HG03175 (cell line): Measurements from ENCODE around the gene TCP11L1.
A peak's percentile ranks its signal among the peaks of the same experiment; 100 is the strongest.
"Not testable (repeated sequence)": the region's sequence is repeated elsewhere in the genome, so short reads cannot be mapped to it uniquely, and the experiment has no call there.

Experiments used
- ATAC-seq: cut with Tn5 transposase; IDR thresholded peaks from one replicate; pipeline ENCODE4 v1.9.1; 2021; ENCODE audit warnings: mild to moderate bottlenecking, moderate library complexity; ENCODE audit not compliant: unreplicated experiment

The TCP11L1 gene

DNA sequence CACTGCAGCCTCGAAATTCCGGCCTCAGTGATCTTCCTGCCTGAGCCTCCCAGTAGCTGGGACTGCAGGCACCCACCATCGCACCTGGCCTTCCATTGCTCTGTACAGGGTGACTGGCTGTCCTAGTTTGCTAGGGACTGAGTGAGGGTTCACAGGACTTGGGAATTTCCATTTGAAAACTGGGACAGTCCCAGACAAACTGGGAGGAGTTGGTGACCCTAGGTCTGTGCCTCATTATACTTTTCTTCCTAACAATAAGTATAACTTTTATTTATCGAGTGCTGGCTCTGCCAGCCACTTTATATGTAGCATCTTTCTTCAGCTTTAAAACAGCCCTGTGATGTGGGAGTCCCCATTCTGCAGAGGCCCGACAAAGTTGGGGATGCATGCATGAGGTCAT, 25.5 kb downstream of the TCP11L1 start:
- no peak for ATAC-seq

DNA sequence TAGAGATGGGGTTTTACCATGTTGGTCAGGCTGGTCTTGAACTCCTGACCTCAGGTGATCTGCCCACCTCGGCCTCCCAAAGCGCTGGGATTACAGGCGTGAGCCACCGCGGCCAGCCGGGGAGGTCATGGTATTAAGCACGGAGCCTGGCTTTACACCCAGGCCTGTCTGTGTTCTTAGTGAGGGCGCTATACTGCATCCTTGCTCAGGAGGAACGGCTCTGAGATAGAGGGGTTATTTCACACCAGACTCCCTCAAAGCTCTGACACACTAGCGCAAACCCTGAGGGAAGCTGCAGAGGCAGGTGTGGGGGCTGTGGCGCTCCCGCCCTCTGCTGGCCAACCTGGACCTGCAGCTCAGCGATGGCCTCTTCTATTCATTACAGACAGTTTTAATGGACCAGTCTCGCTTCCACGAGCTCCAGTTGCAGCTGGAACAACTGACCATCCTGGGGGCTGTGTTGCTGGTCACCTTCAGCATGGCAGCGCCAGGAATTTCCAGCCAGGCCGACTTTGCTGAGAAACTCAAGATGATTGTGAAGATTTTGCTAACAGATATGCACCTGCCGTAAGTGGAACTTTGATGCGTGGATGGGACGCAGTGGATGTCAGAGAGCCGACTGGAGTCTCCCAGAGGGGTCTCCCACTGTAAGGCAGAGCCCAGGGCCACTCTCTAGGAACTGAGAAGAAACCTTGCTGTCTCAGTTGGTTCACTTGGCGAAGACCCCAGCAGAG, 26.2 kb downstream of the TCP11L1 start:
- peak; percentile 57 for ATAC-seq

DNA sequence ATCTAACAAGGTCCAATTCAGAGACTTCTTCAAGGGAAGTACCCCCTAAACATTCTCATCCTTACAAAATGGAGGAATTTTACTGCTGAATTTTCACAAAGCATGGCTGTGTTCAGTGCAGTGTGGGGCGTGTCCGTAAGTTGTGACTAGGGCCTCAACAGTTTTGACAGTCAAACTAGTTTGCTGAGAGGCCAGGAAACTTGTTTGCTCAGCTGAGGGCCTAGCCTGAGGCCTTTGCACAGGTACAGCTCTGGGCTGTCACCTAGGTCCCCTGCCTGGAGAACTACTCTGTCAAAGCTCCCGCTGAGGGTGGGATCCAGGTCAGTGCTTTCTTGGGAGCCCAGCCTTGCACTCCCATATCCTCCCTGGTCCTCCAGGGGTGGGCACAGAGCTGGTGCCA, 27.9 kb downstream of the TCP11L1 start:
- no peak for ATAC-seq

DNA sequence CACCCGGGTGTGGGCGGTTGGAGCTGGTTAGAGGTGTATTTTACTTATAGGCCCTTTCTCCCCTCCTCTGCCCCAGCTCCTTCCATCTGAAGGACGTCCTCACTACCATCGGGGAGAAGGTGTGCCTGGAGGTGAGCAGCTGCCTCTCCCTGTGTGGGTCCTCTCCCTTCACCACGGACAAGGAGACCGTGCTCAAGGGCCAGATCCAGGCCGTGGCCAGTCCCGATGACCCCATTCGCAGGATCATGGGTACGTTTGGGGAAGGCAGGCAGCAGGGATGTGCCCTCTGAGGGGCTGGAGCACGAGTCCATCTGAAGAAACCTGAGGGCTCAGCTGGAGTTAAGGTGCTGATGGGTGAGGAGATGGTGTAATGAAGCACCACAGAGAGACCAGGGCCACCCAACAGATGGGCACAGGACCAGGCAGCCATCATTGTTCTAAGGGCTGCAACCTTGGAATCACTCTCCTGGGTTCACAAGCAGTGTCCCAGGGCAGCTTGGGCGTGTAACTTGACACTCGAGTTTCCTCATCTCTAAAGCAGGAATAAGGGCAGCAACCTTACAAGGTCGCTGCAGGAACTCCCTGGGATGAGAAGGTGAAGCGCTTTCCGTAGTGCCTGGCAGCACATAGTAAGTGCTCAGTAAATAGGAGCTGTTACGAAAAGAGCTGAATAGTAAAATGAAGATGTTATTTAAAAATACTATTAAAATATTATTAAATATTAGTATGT, 29.4 kb downstream of the TCP11L1 start:
- ATAC-seq = no peak

DNA sequence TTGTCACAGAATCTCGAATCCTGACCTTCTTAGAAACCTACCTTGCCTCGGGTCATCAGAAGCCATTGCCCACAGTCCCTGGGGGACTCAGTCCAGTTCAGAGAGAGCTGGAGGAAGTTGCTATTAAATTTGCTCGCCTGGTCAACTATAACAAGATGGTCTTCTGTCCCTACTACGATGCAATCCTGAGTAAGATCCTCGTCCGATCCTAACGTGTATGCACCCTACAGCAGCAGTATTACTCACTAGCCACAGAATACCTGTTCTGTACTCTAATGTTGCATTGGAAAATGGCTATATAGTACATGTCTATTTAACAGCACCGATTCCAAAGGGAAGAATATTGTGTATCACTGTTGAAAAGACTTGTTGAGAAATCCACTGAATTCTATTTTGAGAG, 33.1 kb downstream of the TCP11L1 start:
- no peak for ATAC-seq

DNA sequence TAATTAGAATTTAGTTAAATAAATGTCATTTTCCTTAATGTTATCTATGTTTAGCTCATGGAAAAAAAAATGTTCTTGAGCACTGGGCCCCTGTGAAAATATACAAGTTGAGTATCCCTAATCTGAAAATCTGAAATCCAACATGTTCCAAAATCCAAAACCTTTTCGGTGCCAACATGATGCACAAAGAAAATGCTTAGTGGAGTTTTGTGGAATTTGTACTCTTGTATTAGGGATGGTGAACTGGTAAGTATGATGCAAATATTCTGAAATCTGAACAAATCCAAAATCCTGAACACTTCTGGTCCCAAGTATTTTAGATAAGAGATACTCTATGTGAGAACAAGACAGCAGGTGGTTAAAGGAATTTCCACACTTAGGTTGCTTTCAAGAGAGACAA, 44.5 kb downstream of the TCP11L1 start:
- no peak for ATAC-seq

DNA sequence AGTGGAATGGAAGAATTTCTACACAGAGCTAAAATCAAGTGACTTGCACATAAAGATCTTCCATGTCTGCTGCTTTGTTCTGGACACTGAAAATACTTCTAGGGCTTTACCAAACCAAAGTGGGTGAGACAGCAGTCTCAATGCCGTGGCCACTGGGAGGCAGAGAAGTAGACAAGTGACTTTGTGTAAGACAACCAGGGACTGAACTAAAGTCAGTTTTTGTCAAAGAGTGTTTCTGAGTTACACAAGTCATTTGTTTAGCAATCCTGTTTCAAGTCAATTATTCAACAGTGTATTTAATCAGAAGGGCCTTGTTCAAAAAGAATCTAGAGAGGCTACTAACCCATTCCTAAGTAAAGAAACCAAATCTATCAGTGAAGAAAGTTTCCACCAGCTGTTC, 46.6 kb downstream of the TCP11L1 start:
- ATAC-seq = no peak

DNA sequence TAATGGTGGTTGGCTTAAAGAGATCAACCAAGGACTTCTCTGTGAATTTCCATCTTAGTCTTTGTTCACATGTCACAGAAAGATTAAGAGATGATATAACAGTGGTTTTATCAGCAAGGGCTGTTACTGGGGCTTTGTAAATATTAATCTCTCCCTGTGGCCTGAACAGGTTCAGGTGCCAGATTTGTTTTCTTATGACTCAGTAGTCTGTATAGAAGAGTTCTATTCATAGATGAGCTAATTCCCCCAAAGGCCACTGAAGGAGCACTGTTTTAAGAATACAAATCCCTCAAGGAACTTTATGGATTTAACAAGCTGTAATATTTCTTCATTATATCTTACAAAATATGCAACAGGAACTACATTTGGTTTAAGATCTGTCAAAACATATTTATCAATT, 50.4 kb downstream of the TCP11L1 start:
- ATAC-seq = peak; percentile 47

DNA sequence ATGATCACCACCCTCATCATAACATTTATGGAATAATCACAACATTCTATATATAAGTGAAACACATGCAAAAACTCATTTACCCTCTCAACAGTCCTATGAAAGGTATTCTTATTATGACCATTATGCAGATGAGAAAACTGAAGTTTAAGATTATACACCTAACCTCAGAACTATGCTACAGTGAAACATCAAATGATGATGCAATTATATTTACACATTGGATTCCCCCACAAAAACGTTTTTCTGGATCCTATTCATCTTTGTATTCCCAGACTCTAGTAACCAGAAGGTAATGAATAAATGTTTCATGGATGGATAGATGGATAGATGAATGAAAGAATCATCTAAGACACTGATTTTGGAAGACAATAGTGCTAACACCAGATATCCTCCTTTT, 54.8 kb downstream of the TCP11L1 start:
- no peak for ATAC-seq

DNA sequence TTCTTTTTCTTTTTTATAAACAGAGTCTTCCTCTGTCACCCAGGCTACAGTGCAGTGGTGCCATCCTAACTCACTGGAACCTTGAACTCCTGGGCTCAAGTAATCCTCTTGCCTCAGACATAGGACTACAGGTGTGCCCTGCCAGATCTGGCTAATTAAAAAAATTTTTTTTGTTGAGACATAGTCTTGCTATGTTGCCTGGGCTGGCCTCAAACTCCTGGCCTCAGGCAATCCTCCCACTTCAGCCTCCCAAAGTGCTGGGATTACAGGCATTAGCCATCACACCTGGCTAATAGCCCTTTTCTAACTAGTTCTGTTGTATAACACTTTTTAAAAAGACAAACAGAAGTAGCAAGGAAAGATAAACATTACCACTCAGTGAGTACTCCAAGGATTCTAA, 64.5 kb downstream of the TCP11L1 start:
- ATAC-seq = no peak

DNA sequence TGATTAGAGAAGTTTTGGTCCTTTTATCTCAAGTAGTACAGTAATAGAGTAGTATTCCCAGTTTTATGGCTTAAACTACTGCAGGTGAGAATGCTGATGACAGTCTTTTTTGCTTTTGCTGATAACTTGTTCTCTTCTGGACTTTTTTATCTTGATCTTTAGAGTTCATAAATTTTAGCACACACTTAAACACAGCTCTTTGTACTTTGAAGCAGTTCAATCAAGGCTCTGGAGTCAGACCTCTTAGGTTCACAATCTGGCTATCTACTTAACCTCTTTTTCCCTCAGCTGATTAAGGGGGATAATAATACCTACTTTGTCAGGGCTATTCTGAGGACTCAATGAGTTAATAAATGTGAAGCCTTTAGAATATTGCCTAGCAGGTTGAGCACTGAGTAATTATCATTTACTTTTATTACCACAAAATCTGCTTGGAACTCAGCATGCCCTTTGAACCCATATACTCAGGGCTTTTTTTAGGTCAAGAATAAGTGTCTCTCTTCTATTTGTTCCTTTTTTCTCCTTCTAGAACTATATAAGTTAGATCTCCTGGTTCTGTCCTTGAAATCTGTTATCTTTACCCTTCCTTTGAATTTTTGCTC, 70.0 kb downstream of the TCP11L1 start:
- ATAC-seq = no peak

DNA sequence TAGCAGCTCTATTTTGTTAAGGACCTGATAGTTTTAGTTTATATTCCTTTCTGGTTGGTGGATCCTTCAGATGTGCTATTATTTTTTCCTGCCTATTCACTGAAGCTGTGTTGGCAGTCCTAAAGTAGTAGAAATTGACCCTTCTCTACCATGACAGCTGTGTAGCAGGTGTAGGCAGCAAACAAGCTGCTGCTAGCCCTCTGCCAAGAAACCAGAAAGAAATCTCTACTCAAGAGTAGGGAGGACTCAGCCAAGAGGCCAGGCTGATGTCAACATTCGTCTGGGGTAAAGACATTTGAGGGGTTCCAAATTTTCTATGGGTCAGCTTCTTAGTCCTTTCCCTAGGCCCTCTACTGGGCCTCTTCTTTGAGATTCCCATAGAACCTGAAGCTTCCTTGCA, 70.7 kb downstream of the TCP11L1 start:
- ATAC-seq = no peak

DNA sequence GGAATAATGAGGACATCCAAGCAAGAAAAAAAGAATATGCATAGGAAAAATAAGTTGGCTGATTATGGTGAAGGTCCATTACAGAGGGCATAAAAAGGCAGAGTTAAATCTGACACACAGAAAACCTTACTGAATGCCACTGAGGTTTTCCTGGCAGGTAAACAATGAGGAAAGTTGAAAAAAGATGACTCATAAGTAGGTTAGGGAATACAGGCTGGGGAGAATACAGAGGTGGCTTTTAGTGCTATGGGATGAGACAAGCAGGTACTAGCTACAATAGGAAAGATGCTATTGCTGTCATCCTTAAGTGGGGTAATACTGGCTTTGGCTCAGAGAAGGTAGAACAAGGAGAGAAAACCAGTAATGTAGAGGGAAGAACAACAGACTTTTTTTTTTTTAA, 77.2 kb downstream of the TCP11L1 start:
- ATAC-seq = no peak

DNA sequence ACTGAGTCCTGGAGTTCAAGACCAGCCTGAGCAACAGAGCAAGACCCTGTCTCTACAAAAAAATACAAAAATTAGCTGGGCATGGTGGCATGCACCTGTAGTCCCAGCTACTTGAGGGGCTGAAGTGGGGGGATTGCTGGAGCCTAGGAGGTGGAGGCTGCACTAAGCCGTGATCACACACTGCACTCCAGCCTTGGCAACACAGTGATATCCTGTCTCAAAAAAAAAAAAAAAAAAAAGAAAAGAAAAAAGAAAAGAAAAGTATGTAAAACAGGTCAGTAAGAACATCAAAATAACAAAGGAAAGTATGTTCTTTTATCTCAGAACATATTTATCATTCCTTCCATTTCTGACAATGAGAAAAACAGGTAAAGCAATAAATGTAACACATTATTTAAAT, 83.3 kb downstream of the TCP11L1 start:
- not testable (repeated sequence) for ATAC-seq
